Neural cell (in vitro differentiated cells): ENCODE data around the gene ZNF462. TPM values are rescaled to one million over a fixed set of nuclear protein-coding genes. Genes with fewer than 3 reads are reported as not detected.

Experiments used
- H2AFZ ChIP-seq: fragments of 200-600, 300-800 bp; sonication (generic), shearing (Covaris generic); 2 replicates; pipeline ENCODE4 v1.6.0; 2014; ENCODE audit warnings: low read depth, mild to moderate bottlenecking, antibody characterized with exemption, low read length, moderate library complexity
- H3F3A ChIP-seq: fragments of 200-600 bp; shearing (Covaris generic); 2 replicates; pipeline ENCODE4 v1.6.1; 2016; ENCODE audit warnings: mild to moderate bottlenecking, moderate library complexity, mixed read lengths, antibody characterized with exemption, low read length; ENCODE audit not compliant: insufficient read depth, poor library complexity, severe bottlenecking
- H3K27ac ChIP-seq: fragments of 200-600, 300-800 bp; sonication (generic), shearing (Covaris generic); 2 replicates; pipeline ENCODE4 v1.5.1; 2014; ENCODE audit warnings: mild to moderate bottlenecking, low read length, moderate library complexity
- H3K27me3 ChIP-seq: fragments of 300-800, 200-600 bp; sonication (generic), shearing (Covaris generic); 2 replicates; pipeline ENCODE4 v1.6.0; 2014; ENCODE audit warnings: mild to moderate bottlenecking, low read depth, low read length, moderate library complexity; ENCODE audit not compliant: insufficient read depth
- H3K36me3 ChIP-seq: fragments of 300-800, 200-600 bp; sonication (generic), shearing (Covaris generic); 2 replicates; pipeline ENCODE4 v1.5.1; 2014; ENCODE audit warnings: mild to moderate bottlenecking, antibody characterized with exemption, low read length, moderate library complexity; ENCODE audit not compliant: insufficient read depth
- H3K4me2 ChIP-seq: fragments of 300-800, 200-600 bp; sonication (generic), shearing (Covaris generic); 2 replicates; pipeline ENCODE4 v1.6.0; 2014; ENCODE audit warnings: mild to moderate bottlenecking, low read length
- H3K4me3 ChIP-seq: fragments of 300-800, 200-600 bp; sonication (generic), shearing (Covaris generic); 2 replicates; pipeline ENCODE4 v1.5.1; 2014; ENCODE audit warnings: mild to moderate bottlenecking, low read length, moderate library complexity
- H3K79me2 ChIP-seq: fragments of 200-600 bp; shearing (Covaris generic); replicated peaks from 2 replicates; pipeline ENCODE4 v1.6.0; 2014; ENCODE audit warnings: mild to moderate bottlenecking, low read length, moderate library complexity; ENCODE audit not compliant: insufficient read depth
- H3K9ac ChIP-seq: fragments of 300-800, 200-600 bp; sonication (generic), shearing (Covaris generic); 2 replicates; pipeline ENCODE4 v1.6.1; 2016; ENCODE audit warnings: mild to moderate bottlenecking, low read length, mixed read lengths
- H3K9me2 ChIP-seq: fragments of 200-600 bp; shearing (Covaris generic); 2 replicates; pipeline ENCODE4 v1.6.1; 2016; ENCODE audit warnings: mild to moderate bottlenecking, low read length, mixed read lengths; ENCODE audit not compliant: insufficient read depth
- H3K9me3 ChIP-seq: fragments of 200-600, 300-800 bp; sonication (generic), shearing (Covaris generic); 2 replicates; pipeline ENCODE4 v1.6.1; 2016; ENCODE audit warnings: mild to moderate bottlenecking, mixed run types, low read length, moderate library complexity, mixed read lengths
- H4K20me1 ChIP-seq: fragments of 200-600 bp; shearing (Covaris generic); 2 replicates; pipeline ENCODE4 v1.6.1; 2016; ENCODE audit warnings: mild to moderate bottlenecking, mixed run types; ENCODE audit not compliant: insufficient read depth
- CTCF ChIP-seq: fragments of 450-650 bp; IDR thresholded peaks from 2 replicates; pipeline ENCODE4 v1.5.1; 2014; ENCODE audit warnings: antibody characterized with exemption, mild to moderate bottlenecking, moderate library complexity; ENCODE audit not compliant: poor library complexity, severe bottlenecking
- EP300 ChIP-seq: fragments of 450-650 bp; conservative IDR thresholded peaks from 2 replicates; pipeline ENCODE4 v1.6.1; 2014; ENCODE audit warnings: antibody characterized with exemption, mild to moderate bottlenecking, moderate library complexity; ENCODE audit not compliant: poor library complexity, severe bottlenecking
- EZH2 ChIP-seq: fragments of 200-600, 300-800 bp; shearing (Covaris generic), sonication (generic); IDR thresholded peaks from 2 replicates; pipeline ENCODE4 v1.6.1; 2014; ENCODE audit warnings: antibody characterized with exemption, low read length, borderline replicate concordance, mild to moderate bottlenecking; ENCODE audit not compliant: insufficient read depth, poor library complexity, severe bottlenecking
- MXI1 ChIP-seq: fragments of 450-650 bp; conservative IDR thresholded peaks from 2 replicates; pipeline ENCODE4 v1.6.1; 2014; ENCODE audit warnings: antibody characterized with exemption, mild to moderate bottlenecking; ENCODE audit not compliant: poor library complexity, severe bottlenecking
- POLR2AphosphoS5 ChIP-seq: IDR thresholded peaks from 2 replicates; pipeline ENCODE4 v1.6.1; 2012
- RAD21 ChIP-seq: fragments of 450-650 bp; conservative IDR thresholded peaks from 2 replicates; pipeline ENCODE4 v1.6.1; 2014; ENCODE audit warnings: antibody characterized with exemption, mild to moderate bottlenecking, moderate library complexity
- SMC3 ChIP-seq: fragments of 450-650 bp; conservative IDR thresholded peaks from 2 replicates; pipeline ENCODE4 v1.6.1; 2014; ENCODE audit warnings: antibody characterized with exemption, mild to moderate bottlenecking, moderate library complexity; ENCODE audit not compliant: poor library complexity
- TAF1 ChIP-seq: IDR thresholded peaks from 2 replicates; pipeline ENCODE4 v1.6.1; 2012; ENCODE audit warnings: low read depth
- polyA plus RNA-seq: library from polyadenylated mRNA; depleted of rRNA; stranded (reverse); fragments of >200 nt; gene quantifications from 2 replicates; pipeline ENCODE4 v1.2.3, GENCODE V29; 2014
- TF ChIP-seq, protein P1 (sequence below): IDR thresholded peaks from 2 replicates; pipeline ENCODE4 v1.6.1; 2012; ENCODE audit warnings: borderline replicate concordance

Gene ZNF462
- polyA plus RNA-seq, 1 donor from 2014 or later, result 9.1 TPM

DNA sequence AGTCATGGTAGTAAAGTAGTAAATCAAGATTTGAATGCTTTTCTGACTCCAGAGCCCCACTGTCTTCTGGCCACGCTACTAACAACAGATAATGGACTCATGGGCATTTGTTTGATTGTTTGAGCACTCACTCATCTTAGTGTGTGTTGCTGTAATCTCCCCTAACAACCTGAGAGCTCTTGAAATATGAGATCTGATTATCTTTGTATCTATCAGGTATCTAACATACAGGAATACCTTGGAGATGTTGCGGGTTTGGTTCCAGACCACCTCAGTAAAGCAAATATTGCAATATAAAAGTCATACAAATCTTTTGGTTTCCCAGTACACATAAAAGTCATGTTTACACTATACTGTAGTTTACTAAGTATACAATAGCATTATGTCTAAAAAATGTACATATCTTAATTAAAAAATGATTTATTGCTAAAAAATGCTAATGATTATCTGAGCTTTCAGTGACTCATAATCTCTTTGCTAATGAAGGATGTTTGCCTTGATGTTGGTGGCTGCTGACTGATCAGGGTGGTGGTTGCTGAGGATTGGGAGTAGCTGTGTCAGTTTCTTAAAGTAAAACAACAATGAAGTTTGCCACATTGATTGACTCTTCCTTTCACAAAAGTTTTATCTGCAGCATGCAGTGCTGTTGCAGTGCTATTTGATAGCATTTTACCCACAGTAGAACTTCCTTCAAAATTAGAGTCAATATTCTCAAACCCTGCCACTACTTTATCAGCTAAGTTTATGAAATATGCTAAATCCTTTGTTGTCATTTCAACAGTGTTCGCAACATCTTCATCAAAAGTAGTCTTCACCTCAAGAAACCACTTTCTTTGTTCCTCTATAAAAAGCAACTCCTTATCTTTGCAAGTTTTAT lies 92.2 kb downstream of the ZNF462 start:
- Histone ChIP-seq H3K27me3 (no peaks in the 10 kb centered on the region), H3K27ac (no peak overlapping the region), H4K20me1 (no peaks in the 10 kb centered on the region), H3K9me2 (no peaks in the 10 kb centered on the region), H3K79me2 (no peaks in the 10 kb centered on the region), H3K9me3 (no peaks in the 10 kb centered on the region), H3F3A (no peaks in the 10 kb centered on the region), H2AFZ (no peak overlapping the region), H3K4me3 (no peak overlapping the region), H3K9ac (no peak overlapping the region), H3K36me3 (peaks cover 14% of the 10 kb centered on the region), H3K4me2 (no peak overlapping the region)
- no peak for TF ChIP-seq MXI1
- TF ChIP-seq CTCF, result no peak
- no peak for TF ChIP-seq SMC3

DNA sequence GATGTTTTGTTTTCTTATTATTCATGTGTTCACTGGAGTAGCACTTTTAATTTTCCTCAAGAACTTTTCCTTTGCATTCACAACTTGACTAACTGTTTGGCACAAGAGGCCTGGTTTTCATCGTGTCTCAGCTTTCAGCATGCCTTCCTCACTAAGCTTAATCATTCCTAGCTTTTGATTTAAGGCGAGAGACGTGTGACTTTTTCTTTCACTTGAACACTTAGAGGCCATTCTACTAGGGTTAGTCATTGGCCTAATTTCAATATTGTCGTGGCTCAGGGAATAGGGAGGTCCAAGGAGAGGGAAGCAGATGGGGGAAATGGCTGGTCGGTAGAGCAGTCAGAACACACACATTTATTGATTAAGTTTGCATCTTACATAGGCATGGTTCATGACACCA lies 94.0 kb downstream of the ZNF462 start:
- Histone ChIP-seq H3K4me3 (no peak overlapping the region), H3K36me3 (peaks cover 18% of the 10 kb centered on the region), H4K20me1 (no peaks in the 10 kb centered on the region), H3K9ac (no peak overlapping the region), H3K4me2 (no peak overlapping the region), H2AFZ (no peak overlapping the region), H3K79me2 (no peaks in the 10 kb centered on the region), H3K9me2 (no peaks in the 10 kb centered on the region), H3K27ac (no peak overlapping the region), H3K27me3 (no peaks in the 10 kb centered on the region), H3F3A (no peaks in the 10 kb centered on the region), H3K9me3 (no peaks in the 10 kb centered on the region)
- no peak for TF ChIP-seq CTCF
- no peak for TF ChIP-seq MXI1
- no peak for TF ChIP-seq TAF1
- TF ChIP-seq EZH2, result no peak

- Histone ChIP-seq H3K9ac (no peak overlapping the region), H3K36me3 (peaks cover 9% of the 10 kb centered on the region), H3K79me2 (no peaks in the 10 kb centered on the region), H3K27me3 (no peaks in the 10 kb centered on the region), H3F3A (no peaks in the 10 kb centered on the region), H3K27ac (no peak overlapping the region), H3K4me2 (no peak overlapping the region), H3K9me3 (no peaks in the 10 kb centered on the region), H3K9me2 (no peaks in the 10 kb centered on the region), H2AFZ (no peak overlapping the region), H4K20me1 (no peaks in the 10 kb centered on the region), H3K4me3 (no peak overlapping the region)
- TF ChIP-seq CTCF (no peak), SMC3 (no peak), MXI1 (no peak), EP300 (no peak), POLR2AphosphoS5 (no peak), TAF1 (no peak), EZH2 (no peak), RAD21 (no peak)
- TF ChIP-seq, protein P1, sequence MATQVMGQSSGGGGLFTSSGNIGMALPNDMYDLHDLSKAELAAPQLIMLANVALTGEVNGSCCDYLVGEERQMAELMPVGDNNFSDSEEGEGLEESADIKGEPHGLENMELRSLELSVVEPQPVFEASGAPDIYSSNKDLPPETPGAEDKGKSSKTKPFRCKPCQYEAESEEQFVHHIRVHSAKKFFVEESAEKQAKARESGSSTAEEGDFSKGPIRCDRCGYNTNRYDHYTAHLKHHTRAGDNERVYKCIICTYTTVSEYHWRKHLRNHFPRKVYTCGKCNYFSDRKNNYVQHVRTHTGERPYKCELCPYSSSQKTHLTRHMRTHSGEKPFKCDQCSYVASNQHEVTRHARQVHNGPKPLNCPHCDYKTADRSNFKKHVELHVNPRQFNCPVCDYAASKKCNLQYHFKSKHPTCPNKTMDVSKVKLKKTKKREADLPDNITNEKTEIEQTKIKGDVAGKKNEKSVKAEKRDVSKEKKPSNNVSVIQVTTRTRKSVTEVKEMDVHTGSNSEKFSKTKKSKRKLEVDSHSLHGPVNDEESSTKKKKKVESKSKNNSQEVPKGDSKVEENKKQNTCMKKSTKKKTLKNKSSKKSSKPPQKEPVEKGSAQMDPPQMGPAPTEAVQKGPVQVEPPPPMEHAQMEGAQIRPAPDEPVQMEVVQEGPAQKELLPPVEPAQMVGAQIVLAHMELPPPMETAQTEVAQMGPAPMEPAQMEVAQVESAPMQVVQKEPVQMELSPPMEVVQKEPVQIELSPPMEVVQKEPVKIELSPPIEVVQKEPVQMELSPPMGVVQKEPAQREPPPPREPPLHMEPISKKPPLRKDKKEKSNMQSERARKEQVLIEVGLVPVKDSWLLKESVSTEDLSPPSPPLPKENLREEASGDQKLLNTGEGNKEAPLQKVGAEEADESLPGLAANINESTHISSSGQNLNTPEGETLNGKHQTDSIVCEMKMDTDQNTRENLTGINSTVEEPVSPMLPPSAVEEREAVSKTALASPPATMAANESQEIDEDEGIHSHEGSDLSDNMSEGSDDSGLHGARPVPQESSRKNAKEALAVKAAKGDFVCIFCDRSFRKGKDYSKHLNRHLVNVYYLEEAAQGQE, result no peak
Observed at GRCh38 chr9:106958955-106959657, 96.1 kb downstream of the ZNF462 start.
